ENCODE results near the gene MAP6.

DNA sequence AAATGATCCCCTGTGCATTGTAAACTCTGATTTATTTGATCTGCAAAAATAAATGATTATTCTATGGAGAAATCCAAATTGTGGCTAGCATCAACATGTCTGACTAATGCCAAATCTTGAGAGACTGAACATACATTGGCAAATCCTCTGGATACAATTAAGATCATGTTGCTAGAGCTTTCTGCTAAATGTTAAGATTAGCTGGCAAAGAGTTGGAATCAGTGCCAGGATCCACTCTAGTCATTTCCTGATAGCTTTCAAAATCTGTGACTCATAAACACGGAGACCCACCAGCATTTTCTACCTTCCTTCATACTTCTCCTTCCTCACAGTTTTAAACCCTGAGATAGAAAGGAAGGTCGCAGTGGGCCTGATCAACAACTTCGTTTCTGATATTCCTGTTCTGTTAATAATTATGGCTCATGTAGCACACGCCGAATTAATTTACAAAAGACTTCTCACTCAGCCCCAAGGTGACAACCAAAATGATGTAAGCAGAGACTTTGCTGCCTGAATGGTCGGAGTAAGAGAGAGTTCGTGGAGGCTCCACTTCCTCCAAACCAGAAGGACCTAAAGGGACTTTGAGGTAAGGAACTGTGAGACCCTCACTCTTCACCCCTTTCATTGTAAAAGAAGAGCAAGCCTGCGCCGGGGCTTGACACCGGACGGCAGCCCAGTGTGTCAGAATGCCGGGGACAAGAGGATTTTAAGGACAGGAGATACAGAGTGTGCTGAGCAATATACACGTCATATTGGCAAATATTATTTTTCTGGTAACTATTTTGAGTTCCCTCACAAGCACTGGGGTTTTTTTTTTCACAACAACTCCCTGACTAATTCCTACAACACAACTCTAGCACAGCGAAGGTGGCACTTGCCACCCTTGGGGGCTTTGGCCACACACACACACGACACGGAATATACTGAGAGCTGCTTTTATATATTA lies 64.8 kb downstream of the MAP6 start:
- TF ChIP-seq, protein P1, sequence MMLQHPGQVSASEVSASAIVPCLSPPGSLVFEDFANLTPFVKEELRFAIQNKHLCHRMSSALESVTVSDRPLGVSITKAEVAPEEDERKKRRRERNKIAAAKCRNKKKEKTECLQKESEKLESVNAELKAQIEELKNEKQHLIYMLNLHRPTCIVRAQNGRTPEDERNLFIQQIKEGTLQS (IDR thresholded peaks at IDR 0.05; ENCODE audit: borderline replicate concordance, extremely low read depth, low read depth, low read length) = no peak
- no peak for TF ChIP-seq FOXM1 (IDR thresholded peaks at IDR 0.05; ENCODE audit: low read depth, low read length)

Data from GM12878 (cell line).